ENCODE measurements around the gene MEF2D.

MEF2D gene

DNA sequence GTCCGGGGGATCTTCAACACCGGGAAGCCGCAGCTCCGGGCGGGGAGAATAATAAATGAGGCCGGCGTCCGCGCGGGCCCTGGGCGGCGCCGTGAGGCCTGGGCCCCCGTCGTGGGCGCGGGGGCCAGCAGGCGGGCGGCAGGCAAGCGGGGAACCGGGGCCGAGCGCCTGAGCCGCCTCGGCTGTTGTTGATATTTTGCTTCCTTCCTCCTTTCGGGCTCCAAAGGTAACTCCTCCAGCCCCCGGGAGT, at the start of gene MEF2D:
Gene MEF2D, minus strand, starts transcription at position 233 of the 250 bp plus-strand sequence. CDS start 17,483 bp downstream, outside the sequence.
- peak within 1 kb of the TSS; percentile 81 for H3K4me3 ChIP-seq (ENCODE audit: low read length)
- H3K4me1 ChIP-seq (ENCODE audit: control insufficient read depth, low read depth, low read length) = peaks cover 66% of the 10 kb centered on the region
- H3K9me3 ChIP-seq (ENCODE audit: control insufficient read depth, low read depth, low read length) = no peaks in the 10 kb centered on the region
- no peaks in the 10 kb centered on the region for H3K36me3 ChIP-seq (ENCODE audit: control insufficient read depth, low read depth, low read length)
- H3K9ac ChIP-seq (ENCODE audit: low read length) = peak within 1 kb of the TSS; percentile 73
- H3K27me3 ChIP-seq (ENCODE audit: control insufficient read depth, insufficient read depth, low read length) = peaks cover 10% of the 10 kb centered on the region
- peak within 1 kb of the TSS; percentile 36 for H3K27ac ChIP-seq (ENCODE audit: low read length)

DNA sequence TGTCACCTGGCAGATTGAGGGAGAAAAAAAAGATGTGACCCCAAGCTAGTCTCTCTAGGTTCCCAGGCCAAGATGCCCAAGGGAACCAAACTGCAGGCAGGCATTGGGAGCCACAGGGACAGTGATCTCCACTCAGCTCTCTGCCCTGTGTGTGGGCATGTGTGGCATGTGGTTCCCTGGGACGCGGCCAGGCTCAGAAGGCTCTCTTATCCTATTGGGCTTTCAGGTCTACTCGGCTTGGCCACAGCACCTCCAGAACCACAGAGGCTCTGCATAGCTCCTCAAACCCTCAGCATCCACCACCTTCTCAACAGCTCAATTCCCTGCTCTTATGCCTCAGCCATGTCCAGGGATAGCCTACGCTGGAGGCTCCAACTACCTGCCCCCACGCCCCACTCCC, 49.8 kb upstream of the MEF2D start:
- Histone ChIP-seq H3K4me1 (ENCODE audit: control insufficient read depth, low read depth, low read length) (no peaks in the 10 kb centered on the region), H3K27me3 (ENCODE audit: control insufficient read depth, insufficient read depth, low read length) (no peaks in the 10 kb centered on the region), H3K9me3 (ENCODE audit: control insufficient read depth, low read depth, low read length) (no peaks in the 10 kb centered on the region), H3K9ac (ENCODE audit: low read length) (no peak overlapping the region), H3K27ac (ENCODE audit: low read length) (no peak overlapping the region), H3K36me3 (ENCODE audit: control insufficient read depth, low read depth, low read length) (peaks cover 46% of the 10 kb centered on the region), H3K4me3 (ENCODE audit: low read length) (no peak overlapping the region)

DNA sequence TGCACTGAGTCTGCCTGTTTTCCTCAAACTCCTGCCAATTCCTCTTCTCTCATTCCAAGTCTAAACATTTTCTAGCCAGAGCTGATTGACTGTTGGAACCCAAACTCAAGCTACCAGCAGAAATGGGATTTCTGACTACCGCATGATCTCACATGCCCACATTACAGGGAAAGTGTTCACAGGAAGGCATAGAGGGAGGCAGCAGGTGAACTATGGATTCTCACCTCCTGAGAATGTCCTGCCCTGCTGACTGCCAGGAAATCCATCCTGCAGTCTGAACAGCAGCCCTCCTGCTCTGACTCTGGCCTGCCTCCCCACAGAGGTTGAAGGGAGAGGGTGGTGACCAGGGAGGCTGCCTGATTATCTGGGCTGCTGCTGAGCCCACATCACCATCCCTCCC, 49.3 kb upstream of the MEF2D start:
- Histone ChIP-seq H3K4me3 (ENCODE audit: low read length) (no peak overlapping the region), H3K36me3 (ENCODE audit: control insufficient read depth, low read depth, low read length) (peaks cover 43% of the 10 kb centered on the region), H3K27me3 (ENCODE audit: control insufficient read depth, insufficient read depth, low read length) (no peaks in the 10 kb centered on the region), H3K27ac (ENCODE audit: low read length) (no peak overlapping the region), H3K9me3 (ENCODE audit: control insufficient read depth, low read depth, low read length) (no peaks in the 10 kb centered on the region), H3K4me1 (ENCODE audit: control insufficient read depth, low read depth, low read length) (no peaks in the 10 kb centered on the region), H3K9ac (ENCODE audit: low read length) (no peak overlapping the region)

GRCh38 chr1:156549390-156549789, 48.8 kb upstream of the MEF2D start:
- no peak overlapping the region for H3K27ac ChIP-seq (ENCODE audit: low read length)
- no peaks in the 10 kb centered on the region for H3K9me3 ChIP-seq (ENCODE audit: control insufficient read depth, low read depth, low read length)
- no peaks in the 10 kb centered on the region for H3K27me3 ChIP-seq (ENCODE audit: control insufficient read depth, insufficient read depth, low read length)
- no peaks in the 10 kb centered on the region for H3K4me1 ChIP-seq (ENCODE audit: control insufficient read depth, low read depth, low read length)
- no peak overlapping the region for H3K4me3 ChIP-seq (ENCODE audit: low read length)
- H3K36me3 ChIP-seq (ENCODE audit: control insufficient read depth, low read depth, low read length) = peaks cover 39% of the 10 kb centered on the region
- no peak overlapping the region for H3K9ac ChIP-seq (ENCODE audit: low read length)

DNA sequence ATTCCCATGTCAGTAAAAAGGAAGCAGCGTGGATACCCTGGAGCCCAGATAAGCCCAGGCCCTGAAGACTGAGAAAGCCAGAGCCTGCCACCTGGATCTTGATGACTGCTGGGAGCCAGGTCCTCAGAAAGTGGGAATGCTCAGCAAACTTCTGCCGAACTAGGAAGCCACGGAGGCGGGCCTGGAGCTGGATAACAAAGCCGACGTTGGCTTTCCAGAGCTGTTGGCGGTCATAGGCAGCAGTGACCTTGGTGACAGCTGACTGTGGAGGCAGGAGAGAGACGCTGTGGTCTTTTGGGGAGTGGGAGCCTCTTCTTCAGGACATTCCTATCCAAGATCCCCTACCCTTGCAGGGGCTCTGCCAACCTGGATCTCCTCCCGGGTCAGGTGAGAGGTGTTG, 47.4 kb upstream of the MEF2D start:
- Histone ChIP-seq H3K36me3 (ENCODE audit: control insufficient read depth, low read depth, low read length) (peaks cover 35% of the 10 kb centered on the region), H3K27me3 (ENCODE audit: control insufficient read depth, insufficient read depth, low read length) (no peaks in the 10 kb centered on the region)

GRCh38 chr1:156547434-156547833, 46.9 kb upstream of the MEF2D start:
- no peaks in the 10 kb centered on the region for H3K9me3 ChIP-seq (ENCODE audit: control insufficient read depth, low read depth, low read length)
- no peaks in the 10 kb centered on the region for H3K27me3 ChIP-seq (ENCODE audit: control insufficient read depth, insufficient read depth, low read length)
- peaks cover 33% of the 10 kb centered on the region for H3K36me3 ChIP-seq (ENCODE audit: control insufficient read depth, low read depth, low read length)
- H3K4me1 ChIP-seq (ENCODE audit: control insufficient read depth, low read depth, low read length) = no peaks in the 10 kb centered on the region
- H3K4me3 ChIP-seq (ENCODE audit: low read length) = no peak overlapping the region
- H3K27ac ChIP-seq (ENCODE audit: low read length) = no peak overlapping the region
- no peak overlapping the region for H3K9ac ChIP-seq (ENCODE audit: low read length)

More for the DNA sequence above, 47.4 kb upstream of the MEF2D start:
- H3K27ac ChIP-seq (ENCODE audit: low read length) = no peak overlapping the region
- no peaks in the 10 kb centered on the region for H3K9me3 ChIP-seq (ENCODE audit: control insufficient read depth, low read depth, low read length)
- no peak overlapping the region for H3K9ac ChIP-seq (ENCODE audit: low read length)
- no peaks in the 10 kb centered on the region for H3K4me1 ChIP-seq (ENCODE audit: control insufficient read depth, low read depth, low read length)
- no peak overlapping the region for H3K4me3 ChIP-seq (ENCODE audit: low read length)

DNA sequence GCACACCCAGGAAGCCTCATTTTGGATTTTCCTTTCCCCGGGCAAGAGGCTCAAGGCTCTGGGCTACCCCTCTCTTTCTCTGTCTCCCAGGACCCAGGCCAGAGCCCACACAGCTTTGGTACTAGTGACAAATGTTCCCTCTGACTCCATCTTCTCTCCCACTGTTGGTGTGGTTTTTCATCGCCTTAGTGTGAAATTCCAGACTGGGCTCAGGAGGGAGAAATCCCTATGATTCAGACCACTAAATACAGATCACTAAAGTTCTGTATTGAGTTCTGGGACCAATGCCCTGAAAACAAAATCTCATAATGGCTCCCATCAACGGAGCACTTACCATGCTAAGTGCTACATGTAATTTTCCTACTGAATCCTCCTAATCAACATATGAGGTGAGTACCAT, 45.7 kb upstream of the MEF2D start:
- no peak overlapping the region for H3K27ac ChIP-seq (ENCODE audit: low read length)
- peaks cover 27% of the 10 kb centered on the region for H3K36me3 ChIP-seq (ENCODE audit: control insufficient read depth, low read depth, low read length)
- no peaks in the 10 kb centered on the region for H3K4me1 ChIP-seq (ENCODE audit: control insufficient read depth, low read depth, low read length)
- H3K9ac ChIP-seq (ENCODE audit: low read length) = no peak overlapping the region
- H3K4me3 ChIP-seq (ENCODE audit: low read length) = no peak overlapping the region
- H3K27me3 ChIP-seq (ENCODE audit: control insufficient read depth, insufficient read depth, low read length) = no peaks in the 10 kb centered on the region
- no peaks in the 10 kb centered on the region for H3K9me3 ChIP-seq (ENCODE audit: control insufficient read depth, low read depth, low read length)

DNA sequence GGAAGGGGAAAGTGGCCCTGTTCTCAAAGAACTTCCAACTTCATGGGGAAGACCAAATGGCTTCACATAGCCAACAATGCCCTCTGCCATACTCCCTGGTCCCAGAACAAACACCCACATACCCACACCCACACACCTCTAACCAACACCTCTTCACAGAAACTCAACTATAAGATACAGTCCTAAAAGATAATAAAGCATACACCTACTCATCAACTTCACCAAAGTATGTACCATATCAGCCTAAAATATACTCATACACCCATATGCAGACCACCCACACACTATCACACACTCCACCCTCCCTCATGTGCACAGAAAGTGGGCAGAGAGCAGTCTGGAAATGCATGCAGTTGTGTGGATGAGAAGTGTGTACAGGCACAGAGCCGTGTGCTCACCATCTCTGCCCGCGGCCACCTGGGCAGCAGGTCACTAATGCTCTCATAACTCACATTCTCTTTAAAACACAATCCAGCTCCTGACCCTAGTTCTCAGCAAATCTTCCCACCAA, 44.1 kb upstream of the MEF2D start:
- Histone ChIP-seq H3K27me3 (ENCODE audit: control insufficient read depth, insufficient read depth, low read length) (no peaks in the 10 kb centered on the region), H3K9me3 (ENCODE audit: control insufficient read depth, low read depth, low read length) (no peaks in the 10 kb centered on the region), H3K4me3 (ENCODE audit: low read length) (no peak overlapping the region), H3K36me3 (ENCODE audit: control insufficient read depth, low read depth, low read length) (peaks cover 25% of the 10 kb centered on the region), H3K4me1 (ENCODE audit: control insufficient read depth, low read depth, low read length) (no peaks in the 10 kb centered on the region), H3K27ac (ENCODE audit: low read length) (no peak overlapping the region), H3K9ac (ENCODE audit: low read length) (no peak overlapping the region)

- Histone ChIP-seq H3K27me3 (ENCODE audit: control insufficient read depth, insufficient read depth, low read length) (no peaks in the 10 kb centered on the region), H3K4me1 (ENCODE audit: control insufficient read depth, low read depth, low read length) (no peaks in the 10 kb centered on the region), H3K36me3 (ENCODE audit: control insufficient read depth, low read depth, low read length) (peaks cover 38% of the 10 kb centered on the region), H3K9me3 (ENCODE audit: control insufficient read depth, low read depth, low read length) (no peaks in the 10 kb centered on the region), H3K4me3 (ENCODE audit: low read length) (no peak overlapping the region), H3K27ac (ENCODE audit: low read length) (no peak overlapping the region), H3K9ac (ENCODE audit: low read length) (no peak overlapping the region)
Observed at GRCh38 chr1:156543066-156543465, 42.5 kb upstream of the MEF2D start.

DNA sequence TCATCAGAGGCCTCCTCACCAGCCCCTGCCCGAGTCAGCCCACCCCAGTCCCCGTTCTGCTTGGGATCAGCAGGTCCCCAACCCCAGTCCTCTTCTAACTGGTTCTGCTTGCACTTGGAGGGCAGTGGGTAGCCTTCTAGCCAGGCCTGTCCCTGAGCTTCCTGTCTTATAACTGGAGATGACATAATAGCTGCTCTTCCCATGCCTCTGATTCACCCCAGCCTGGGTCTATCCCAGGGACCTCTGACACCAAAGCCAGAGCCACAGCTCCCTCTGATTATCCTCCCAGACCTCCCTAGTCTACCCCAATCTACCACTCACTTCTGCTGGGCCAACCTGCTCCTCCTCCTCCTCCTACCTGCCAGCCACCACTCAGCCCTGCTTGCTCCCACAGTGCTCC, 40.4 kb upstream of the MEF2D start:
- H3K27me3 ChIP-seq (ENCODE audit: control insufficient read depth, insufficient read depth, low read length) = no peaks in the 10 kb centered on the region
- no peak overlapping the region for H3K4me3 ChIP-seq (ENCODE audit: low read length)
- H3K4me1 ChIP-seq (ENCODE audit: control insufficient read depth, low read depth, low read length) = no peaks in the 10 kb centered on the region
- peaks cover 44% of the 10 kb centered on the region for H3K36me3 ChIP-seq (ENCODE audit: control insufficient read depth, low read depth, low read length)
- no peak overlapping the region for H3K9ac ChIP-seq (ENCODE audit: low read length)
- H3K9me3 ChIP-seq (ENCODE audit: control insufficient read depth, low read depth, low read length) = no peaks in the 10 kb centered on the region
- no peak overlapping the region for H3K27ac ChIP-seq (ENCODE audit: low read length)

DNA sequence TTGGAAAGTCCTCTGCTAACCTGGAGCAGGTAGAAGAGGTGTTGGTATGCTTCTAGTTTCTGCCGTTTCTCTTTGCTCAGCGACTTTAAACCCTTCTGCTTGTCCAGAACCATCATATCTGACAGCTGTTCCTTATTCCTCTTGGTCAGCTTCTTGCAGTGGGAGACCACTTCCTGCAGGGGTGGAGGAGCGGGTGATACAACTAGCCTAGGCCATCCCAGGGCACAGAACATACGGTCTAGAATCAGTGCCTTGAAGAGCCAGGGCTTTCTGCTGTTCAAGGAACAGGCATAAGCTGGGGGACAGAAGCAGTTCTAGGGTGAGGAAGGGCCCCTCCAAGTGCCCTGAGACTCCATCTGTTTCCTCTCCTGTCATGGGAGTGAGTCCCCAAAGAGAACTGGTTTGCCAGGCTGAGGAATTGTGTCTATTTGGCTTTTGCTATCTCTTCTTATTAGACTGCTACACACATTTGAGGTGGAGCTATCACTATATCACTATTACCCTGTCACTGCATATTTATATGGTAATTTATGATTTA, 39.3 kb upstream of the MEF2D start:
- Histone ChIP-seq H3K4me1 (ENCODE audit: control insufficient read depth, low read depth, low read length) (no peaks in the 10 kb centered on the region), H3K27ac (ENCODE audit: low read length) (no peak overlapping the region), H3K27me3 (ENCODE audit: control insufficient read depth, insufficient read depth, low read length) (no peaks in the 10 kb centered on the region), H3K4me3 (ENCODE audit: low read length) (no peak overlapping the region), H3K9me3 (ENCODE audit: control insufficient read depth, low read depth, low read length) (no peaks in the 10 kb centered on the region), H3K36me3 (ENCODE audit: control insufficient read depth, low read depth, low read length) (peaks cover 53% of the 10 kb centered on the region), H3K9ac (ENCODE audit: low read length) (no peak overlapping the region)

- Histone ChIP-seq H3K36me3 (ENCODE audit: control insufficient read depth, low read depth, low read length) (peaks cover 63% of the 10 kb centered on the region), H3K4me3 (ENCODE audit: low read length) (no peak overlapping the region), H3K9me3 (ENCODE audit: control insufficient read depth, low read depth, low read length) (no peaks in the 10 kb centered on the region), H3K4me1 (ENCODE audit: control insufficient read depth, low read depth, low read length) (no peaks in the 10 kb centered on the region), H3K27ac (ENCODE audit: low read length) (no peak overlapping the region), H3K27me3 (ENCODE audit: control insufficient read depth, insufficient read depth, low read length) (no peaks in the 10 kb centered on the region), H3K9ac (ENCODE audit: low read length) (no peak overlapping the region)
Observed at GRCh38 chr1:156538711-156539440, 38.3 kb upstream of the MEF2D start.
